ENCODE results near the gene SRSF12. TPM values are rescaled to one million over a fixed set of nuclear protein-coding genes. Genes with fewer than 3 reads are reported as not detected.

SRSF12 gene
- total RNA-seq, 2 experiments from 2014 or later = not detected

- intact Hi-C loops (cut with DNase I, micrococcal nuclease) = no loop called here
- no peak overlapping the region for H3K4me3 Mint-ChIP-seq
- Histone ChIP-seq H3K27me3 (ENCODE audit: control insufficient read depth in 1 of 2, insufficient read depth in 2 of 2, low read length in 2 of 2) (no peaks in the 10 kb centered on the region), H3K36me3 (ENCODE audit: insufficient read depth, low read length) (no peaks in the 10 kb centered on the region), H3K4me3 (ENCODE audit: low read length) (no peak overlapping the region), H3K4me1 (ENCODE audit: insufficient read depth, low read length) (no peaks in the 10 kb centered on the region), H3K27ac (ENCODE audit: low read depth in 1 of 2, low read length in 2 of 2) (no peak overlapping the region), H3K9me3 (ENCODE audit: control insufficient read depth in 1 of 2, insufficient read depth in 1 of 2, low read length in 2 of 2) (no peaks in the 10 kb centered on the region)
- ChIA-PET CTCF (interaction anchor here (1.2 to 1.4 kb wide), 2 partner anchors 8 to 19 kb away, joined by 3 read pairs; no protein-coding TSS in a partner anchor), POLR2A (interaction anchor here (1.1 to 1.5 kb wide), 2 partner anchors 13 to 15 kb away, joined by 4 read pairs; no protein-coding TSS in a partner anchor)
- no peaks in the 10 kb centered on the region for H3K27me3 Mint-ChIP-seq
- TF ChIP-seq CTCF (IDR thresholded peaks at IDR 0.05) = no peak
- no peak for DNase-seq
- H3K36me3 Mint-ChIP-seq (ENCODE audit: low read depth) = no peaks in the 10 kb centered on the region
- H3K9me3 Mint-ChIP-seq = no peaks in the 10 kb centered on the region
- ATAC-seq (ENCODE audit: poor library complexity) = no peak
- H3K27ac Mint-ChIP-seq = no peak overlapping the region
- no peaks in the 10 kb centered on the region for H3K4me1 Mint-ChIP-seq (ENCODE audit: low read depth)
Observed at GRCh38 chr6:89098461-89098860, 19.4 kb downstream of the SRSF12 start.

- no peak for TF ChIP-seq CTCF (IDR thresholded peaks at IDR 0.05)
- Mint-ChIP-seq H3K27ac (peak overlapping the region; percentile 21), H3K4me3 (peak overlapping the region; percentile 49), H3K4me1 (ENCODE audit: low read depth) (peaks cover 60% of the 10 kb centered on the region), H3K9me3 (no peaks in the 10 kb centered on the region), H3K27me3 (no peaks in the 10 kb centered on the region), H3K36me3 (ENCODE audit: low read depth) (peaks cover 44% of the 10 kb centered on the region)
- intact Hi-C loops (cut with DNase I, micrococcal nuclease) = loop anchor here (5.0 to 10.0 kb wide), 4 partner anchors 267 to 1933 kb away; partner anchors contain the start of genes CASP8AP2 (in 1 of the 2), MAP3K7 (in 1 of the 2), UBE2J1 (in 1 of the 2) and ZNF292 (in 1 of the 2)
- Histone ChIP-seq H3K36me3 (ENCODE audit: insufficient read depth, low read length) (peaks cover 30% of the 10 kb centered on the region), H3K4me1 (ENCODE audit: insufficient read depth, low read length) (peaks cover 20% of the 10 kb centered on the region), H3K9me3 (ENCODE audit: control insufficient read depth in 1 of 2, insufficient read depth in 1 of 2, low read length in 2 of 2) (no peaks in the 10 kb centered on the region), H3K4me3 (ENCODE audit: low read length) (no peak overlapping the region), H3K27me3 (ENCODE audit: control insufficient read depth in 1 of 2, insufficient read depth in 2 of 2, low read length in 2 of 2) (no peaks in the 10 kb centered on the region), H3K27ac (ENCODE audit: low read depth in 1 of 2, low read length in 2 of 2) (no peak overlapping the region)
- POLR2A ChIA-PET = interaction anchor here (0.7 to 4.3 kb wide), 3 partner anchors 8 to 125 kb away, joined by 3 to 21 read pairs (median 5); partner anchors contain the start of genes PNRC1 and RNGTT
- no peak for ATAC-seq (ENCODE audit: poor library complexity)
- DNase-seq = no peak
- CTCF ChIA-PET = interaction anchor here (1.2 kb wide), 1 partner anchor 19 kb away, joined by 3 read pairs; no protein-coding TSS in a partner anchor
Observed at GRCh38 chr6:89087881-89088280, 30.0 kb downstream of the SRSF12 start.

- POLR2A ChIA-PET = interaction anchor here (0.7 to 3.7 kb wide), 13 partner anchors 9 to 271 kb away, joined by 3 to 18 read pairs (median 4); partner anchors contain the start of genes PM20D2, RNGTT and UBE2J1
- intact Hi-C loops (cut with DNase I, micrococcal nuclease) = loop anchor here (5.0 to 10.0 kb wide), 4 partner anchors 269 to 1931 kb away; partner anchors contain the start of genes CASP8AP2 (in 1 of the 2), MAP3K7 (in 1 of the 2), UBE2J1 (in 1 of the 2) and ZNF292 (in 1 of the 2)
Observed at GRCh38 chr6:89085409-89086205, 32.3 kb downstream of the SRSF12 start.

More at GRCh38 chr6:89085409-89086205, 32.3 kb downstream of the SRSF12 start:
- ATAC-seq (ENCODE audit: poor library complexity) (no peak), DNase-seq (peak in 1 of 14 experiments; percentile 7)
- Histone ChIP-seq H3K9me3 (ENCODE audit: control insufficient read depth in 1 of 2, insufficient read depth in 1 of 2, low read length in 2 of 2) (no peaks in the 10 kb centered on the region), H3K27ac (ENCODE audit: low read depth in 1 of 2, low read length in 2 of 2) (no peak overlapping the region), H3K4me1 (ENCODE audit: insufficient read depth, low read length) (peaks cover 21% of the 10 kb centered on the region), H3K27me3 (ENCODE audit: control insufficient read depth in 1 of 2, insufficient read depth in 2 of 2, low read length in 2 of 2) (no peaks in the 10 kb centered on the region), H3K36me3 (ENCODE audit: insufficient read depth, low read length) (peaks cover 35% of the 10 kb centered on the region), H3K4me3 (ENCODE audit: low read length) (no peak overlapping the region)
- Mint-ChIP-seq H3K9me3 (no peaks in the 10 kb centered on the region), H3K4me3 (peak overlapping the region; percentile 75), H3K27ac (peak overlapping the region; percentile 97), H3K4me1 (ENCODE audit: low read depth) (peaks cover 64% of the 10 kb centered on the region), H3K36me3 (ENCODE audit: low read depth) (peaks cover 63% of the 10 kb centered on the region), H3K27me3 (peaks cover 2% of the 10 kb centered on the region)
- no peak for TF ChIP-seq CTCF (IDR thresholded peaks at IDR 0.05)
- CTCF ChIA-PET = interaction anchor here (2.0 kb wide), 1 partner anchor 60 kb away, joined by 6 read pairs; the partner anchor contains the start of gene PM20D2

Measured in CD4-positive, alpha-beta T cell (primary cell).